Limb (tissue), 2 donors: Measurements from ENCODE around the gene ZNF570.

ENCODE experiments used
- DNase-seq, 2 donors: peaks; one replicate each; pipeline ENCODE4 v3.0.0-alpha.2; 2016; ENCODE audit errors: extremely low spot score in 2 of 2

The ZNF570 gene

GRCh38 chr19:37468961-37469777 is at the start of gene ZNF570:
Gene ZNF570, plus strand, starts transcription at chr19:37469356. Its CDS starts 999 bp downstream, at chr19:37470355.
- peak; percentile 87 to 90 for DNase-seq

GRCh38 chr19:37452500-37453245 is 16.5 kb upstream of the ZNF570 start:
- DNase-seq: no peak

- no peak for DNase-seq
Measured at GRCh38 chr19:37466277-37466797, 2.8 kb upstream of the ZNF570 start.

- peak; percentile 92 to 94 for DNase-seq
Measured at GRCh38 chr19:37466798-37467607, 2.2 kb upstream of the ZNF570 start, which contains the start of gene ZNF569. Gene ZNF569, minus strand, starts transcription at chr19:37467444. Its CDS starts 22,523 bp downstream, at chr19:37444921.

GRCh38 chr19:37467608-37468090 is 1.5 kb upstream of the ZNF570 start:
- DNase-seq: no peak

- DNase-seq: no peak
Measured at GRCh38 chr19:37470216-37470615, 1.1 kb downstream of the ZNF570 start.

GRCh38 chr19:37472165-37472564 is 3.0 kb downstream of the ZNF570 start:
- DNase-seq: no peak

- no peak for DNase-seq
Measured at GRCh38 chr19:37484406-37485168, 15.4 kb downstream of the ZNF570 start.

- no peak for DNase-seq
Measured at GRCh38 chr19:37492213-37492612, 23.1 kb downstream of the ZNF570 start.

GRCh38 chr19:37505958-37506386 is 36.8 kb downstream of the ZNF570 start:
- DNase-seq: no peak

- DNase-seq: peak; percentile 87 to 92
Measured at GRCh38 chr19:37506387-37507166, 37.4 kb downstream of the ZNF570 start, which contains the start of gene ZNF793. Gene ZNF793, plus strand, starts transcription at chr19:37506939. Its CDS starts 16,501 bp downstream, at chr19:37523440.

- no peak for DNase-seq
Measured at GRCh38 chr19:37507167-37507464, 38.0 kb downstream of the ZNF570 start.

- DNase-seq: no peak
Measured at GRCh38 chr19:37511186-37511585, 42.0 kb downstream of the ZNF570 start.

- DNase-seq: no peak
Measured at GRCh38 chr19:37511821-37512220, 42.7 kb downstream of the ZNF570 start.

- DNase-seq: no peak
Measured at GRCh38 chr19:37513397-37513796, 44.2 kb downstream of the ZNF570 start.

GRCh38 chr19:37519890-37520289 is 50.7 kb downstream of the ZNF570 start:
- DNase-seq: no peak

- no peak for DNase-seq
Measured at GRCh38 chr19:37537391-37537947, 68.3 kb downstream of the ZNF570 start.
